ENCODE measurements around the gene GFI1.
"Not testable (repeated sequence)": the region's sequence is repeated elsewhere in the genome, so short reads cannot be mapped to it uniquely, and the experiment has no call there.

GFI1 gene

DNA sequence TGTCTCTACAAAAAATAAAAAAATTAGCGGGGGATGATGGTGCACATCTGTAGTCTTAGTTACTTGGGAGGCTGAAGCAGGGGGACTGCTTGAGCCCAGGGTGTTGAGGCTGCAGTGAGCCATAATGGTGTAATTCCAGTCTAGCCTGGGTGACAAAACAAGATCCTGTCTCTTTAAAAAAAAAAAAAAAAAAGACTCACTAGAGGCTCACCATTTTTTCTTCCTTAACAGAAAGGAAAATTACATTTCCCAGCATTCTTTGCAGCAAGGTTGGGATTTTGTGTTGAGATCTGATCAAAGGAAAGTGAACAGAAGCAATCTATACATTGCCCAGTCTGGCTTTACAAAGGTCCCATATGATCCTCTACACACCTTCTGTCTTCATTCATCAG, 21.5 kb downstream of the GFI1 start:
- DNase-seq (ENCODE audit: low spot score), result no peak

DNA sequence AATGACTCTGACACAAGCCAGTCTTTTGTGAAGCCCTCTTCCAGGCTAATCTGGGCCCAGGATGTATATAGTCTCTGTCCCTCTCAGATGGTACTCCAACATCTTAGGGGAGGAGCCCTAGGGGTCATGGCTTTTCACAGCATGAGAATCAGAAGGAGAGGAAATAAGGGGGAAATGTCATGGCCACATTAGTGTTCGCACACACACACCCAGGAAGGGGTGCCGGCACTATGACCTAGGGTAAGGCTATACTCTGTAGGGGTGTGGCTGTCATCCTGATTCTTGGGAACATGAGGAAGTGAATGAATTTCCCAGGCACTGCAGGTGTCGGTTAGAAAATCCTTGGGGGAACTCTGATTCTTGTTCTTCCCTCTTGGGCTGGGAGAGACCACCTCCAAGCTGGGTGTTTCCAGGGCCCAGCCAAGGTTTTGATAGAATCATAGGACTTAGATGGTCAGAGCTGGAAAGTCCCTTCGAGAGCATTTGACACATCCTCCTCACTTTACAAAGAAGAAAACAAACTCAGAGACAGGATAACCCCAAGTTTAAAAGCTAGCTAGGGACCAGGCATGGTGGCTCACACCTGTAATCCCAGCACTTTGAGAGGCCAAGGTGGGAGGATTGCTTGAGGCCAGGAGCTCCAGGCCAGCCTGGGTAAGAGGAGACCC, 22.0 kb downstream of the GFI1 start:
- DNase-seq (ENCODE audit: low spot score), result no peak

DNA sequence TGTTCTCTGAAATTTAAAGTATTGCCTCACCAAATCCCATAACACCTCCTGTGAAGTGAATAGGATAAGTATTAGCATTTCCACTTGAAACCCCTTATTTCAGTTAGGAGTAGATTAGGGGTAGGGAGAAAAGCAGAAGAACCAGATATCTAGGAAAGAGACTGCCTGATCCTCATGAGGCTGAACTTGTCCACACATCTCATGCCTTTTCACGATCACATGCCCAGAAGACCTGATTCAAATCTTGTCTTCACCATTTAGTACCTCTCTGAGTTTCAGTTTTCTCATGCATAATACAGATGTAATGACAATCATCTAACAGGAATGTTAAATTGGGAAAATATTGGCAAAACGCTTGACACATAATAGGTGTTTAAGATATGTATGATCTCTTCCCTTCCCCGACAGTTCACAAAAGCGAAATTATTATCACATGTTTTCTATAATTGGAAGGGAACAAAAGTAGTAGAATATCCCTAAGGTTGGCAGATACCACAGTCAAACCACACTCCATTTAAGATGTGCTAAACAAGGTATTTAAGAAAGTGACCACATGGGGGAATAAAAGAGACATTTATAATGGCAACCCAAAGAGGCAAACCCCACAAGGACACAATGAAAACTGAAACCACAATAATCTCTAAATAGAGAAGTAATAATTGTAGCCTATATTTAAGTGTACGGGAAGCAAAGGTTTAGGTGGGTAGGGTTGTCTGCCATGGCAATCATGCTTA, 25.2 kb downstream of the GFI1 start:
- DNase-seq (ENCODE audit: low spot score), result no peak

- DNase-seq (ENCODE audit: low spot score), result no peak
Observed at GRCh38 chr1:92459871-92460320, 26.8 kb downstream of the GFI1 start.

DNA sequence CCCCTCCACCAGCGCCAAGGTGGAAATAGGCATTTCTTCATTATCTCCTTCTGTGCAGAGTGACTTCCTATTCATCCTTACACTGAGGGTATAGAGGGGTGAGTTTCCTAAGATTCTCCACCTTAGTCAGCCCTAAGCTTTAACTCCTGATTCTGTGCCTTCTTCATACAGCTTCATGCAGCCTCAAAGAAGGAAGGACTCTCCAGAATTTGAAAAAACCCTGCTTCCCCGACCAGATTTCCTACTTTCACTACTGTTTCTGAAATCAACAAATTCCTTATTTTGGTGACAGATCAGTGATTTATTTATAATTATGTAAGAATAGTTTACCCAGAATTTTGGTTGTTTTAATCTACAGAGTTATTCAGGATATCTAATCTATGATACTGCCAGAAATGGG, 28.6 kb downstream of the GFI1 start:
- no peak for DNase-seq (ENCODE audit: low spot score)

DNA sequence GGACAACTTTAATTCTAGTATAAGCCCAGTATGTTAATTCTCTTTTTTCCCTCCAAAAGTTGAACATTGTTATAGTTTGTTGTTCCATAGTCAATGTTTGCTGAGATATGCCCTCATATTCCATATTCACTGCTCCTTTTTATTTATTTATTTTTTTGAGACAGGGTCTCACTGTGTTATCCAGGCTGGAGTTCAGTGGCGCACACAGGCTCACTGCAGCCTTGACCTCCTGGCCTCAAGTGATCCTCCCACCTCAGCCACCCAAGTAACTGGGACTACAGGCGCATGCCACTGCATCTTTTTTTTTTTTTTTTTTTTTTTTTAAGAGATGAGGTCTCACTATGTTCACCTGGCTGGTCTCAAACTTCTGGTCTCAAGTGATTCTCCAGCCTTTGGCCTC, 38.7 kb downstream of the GFI1 start:
- DNase-seq (ENCODE audit: low spot score), result no peak

GRCh38 chr1:92447033-92447681, 39.6 kb downstream of the GFI1 start:
- no peak for DNase-seq (ENCODE audit: low spot score)

GRCh38 chr1:92446546-92446945, 40.2 kb downstream of the GFI1 start:
- DNase-seq (ENCODE audit: low spot score), result no peak

DNA sequence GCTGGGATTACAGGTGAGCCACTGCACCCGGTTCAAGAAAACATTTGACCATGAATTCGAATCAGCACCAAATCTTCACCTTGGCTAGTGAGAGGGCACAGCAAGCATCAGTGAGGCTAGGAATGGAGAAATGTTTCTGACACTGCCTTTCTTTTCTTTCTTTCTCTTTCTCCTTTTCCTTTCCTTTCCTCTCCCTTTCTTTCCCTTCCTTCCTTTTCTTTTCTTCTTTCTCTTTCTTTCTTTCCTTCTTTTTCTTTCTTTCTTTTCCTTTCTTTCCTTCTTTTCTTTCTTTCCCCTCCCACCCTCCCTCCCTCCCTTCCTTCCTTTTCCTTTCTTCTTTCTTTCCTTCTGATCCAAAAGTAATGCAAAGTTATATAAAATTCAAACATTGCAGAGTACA, 40.9 kb downstream of the GFI1 start:
- DNase-seq (ENCODE audit: low spot score), result no peak

DNA sequence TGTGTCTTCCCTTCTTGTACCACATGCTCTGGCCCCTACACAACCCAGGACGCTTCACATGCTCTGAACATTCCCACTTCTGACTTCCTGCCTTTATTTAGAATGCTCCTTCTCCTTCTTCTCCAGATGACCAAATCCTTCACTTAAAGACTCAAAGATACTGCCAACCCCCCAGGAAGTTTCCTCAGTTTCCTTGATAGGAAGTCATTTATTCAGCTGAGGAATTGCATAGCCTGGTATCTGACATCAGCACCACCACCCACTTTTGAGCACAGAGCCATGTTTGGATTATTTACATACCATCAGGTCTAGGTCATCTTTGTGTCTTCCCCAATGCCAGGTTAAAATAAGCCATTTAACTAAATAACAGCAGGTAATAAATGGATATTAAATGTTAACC, 42.4 kb downstream of the GFI1 start:
- DNase-seq (ENCODE audit: low spot score), result no peak

- no peak for DNase-seq (ENCODE audit: low spot score)
Observed at GRCh38 chr1:92443893-92444292, 42.8 kb downstream of the GFI1 start.

DNA sequence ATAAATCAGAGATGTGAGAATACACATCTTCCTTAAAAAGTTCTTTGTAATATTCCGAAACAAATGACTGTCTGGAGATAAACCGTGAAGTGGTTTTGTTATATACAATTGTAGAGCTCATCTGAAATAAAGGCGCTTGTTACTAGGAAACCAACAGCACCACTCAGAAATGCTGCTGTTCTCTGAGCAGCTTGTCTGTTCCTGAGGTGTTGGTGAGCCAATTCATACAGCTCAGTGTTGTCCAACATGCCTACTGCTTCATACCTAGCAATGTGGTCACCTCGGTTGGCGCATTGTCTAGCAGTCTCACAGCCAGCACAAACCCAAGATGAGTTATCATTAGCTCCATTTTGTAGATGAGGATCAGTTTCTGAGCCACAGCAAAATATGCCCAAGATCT, 44.4 kb downstream of the GFI1 start:
- DNase-seq (ENCODE audit: low spot score), result no peak

DNA sequence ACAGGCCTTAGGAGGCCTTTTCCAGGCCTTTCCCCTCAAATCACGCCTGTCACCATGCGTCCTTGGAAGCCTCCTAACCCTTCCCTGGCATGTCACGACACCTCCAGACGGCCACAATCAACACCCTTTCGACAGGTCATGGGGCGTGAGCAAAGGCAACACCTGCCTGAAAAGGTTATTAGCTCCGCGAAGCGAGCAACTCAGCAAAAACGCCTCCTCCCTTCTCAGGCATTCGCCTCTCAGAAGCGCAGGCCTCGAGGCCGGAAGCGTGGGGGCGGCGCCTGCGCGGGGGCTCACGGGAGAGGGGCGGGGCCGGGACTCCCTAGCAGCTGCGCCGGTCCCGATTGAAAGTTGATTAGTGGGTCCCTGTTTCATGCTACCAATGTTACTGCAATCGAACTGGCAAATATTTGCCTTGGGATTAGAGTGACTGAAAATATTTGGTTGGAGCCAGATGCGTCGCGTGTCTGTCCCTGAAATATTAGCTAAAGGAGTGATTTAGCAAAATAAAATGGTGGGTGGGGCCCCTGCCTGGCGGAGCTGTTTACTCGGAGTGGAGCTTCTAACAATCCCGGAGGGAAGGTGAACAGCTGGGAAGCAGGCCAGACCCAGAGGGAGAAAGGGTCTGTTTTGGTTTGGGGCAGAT, 44.9 kb downstream of the GFI1 start:
- DNase-seq (ENCODE audit: low spot score), result no peak

DNA sequence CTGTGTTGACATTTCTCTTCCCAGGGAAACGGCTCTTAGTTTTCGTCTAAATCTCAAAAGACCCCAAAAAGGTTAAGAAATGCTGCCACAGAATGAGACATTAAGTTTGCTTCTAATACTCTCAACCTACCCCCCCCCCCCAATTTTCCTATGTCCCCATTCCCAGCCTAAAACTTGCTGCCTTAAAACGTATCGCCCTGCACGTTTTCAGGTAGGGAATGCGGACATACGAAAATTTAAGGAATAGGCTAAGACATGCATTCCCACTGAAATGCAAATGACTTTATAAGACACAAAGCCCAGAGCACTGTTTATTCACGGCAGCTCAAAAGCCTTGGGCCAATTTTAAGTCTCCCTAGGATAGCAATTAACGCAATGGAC, 45.4 kb downstream of the GFI1 start:
- DNase-seq (ENCODE audit: low spot score), result no peak

GRCh38 chr1:92439291-92439690, 47.4 kb downstream of the GFI1 start:
- no peak for DNase-seq (ENCODE audit: low spot score)

- not testable (repeated sequence) for DNase-seq (ENCODE audit: low spot score)
Observed at GRCh38 chr1:92434572-92434971, 52.2 kb downstream of the GFI1 start.

- no peak for DNase-seq (ENCODE audit: low spot score)
Observed at GRCh38 chr1:92430030-92430429, 56.7 kb downstream of the GFI1 start.

DNA sequence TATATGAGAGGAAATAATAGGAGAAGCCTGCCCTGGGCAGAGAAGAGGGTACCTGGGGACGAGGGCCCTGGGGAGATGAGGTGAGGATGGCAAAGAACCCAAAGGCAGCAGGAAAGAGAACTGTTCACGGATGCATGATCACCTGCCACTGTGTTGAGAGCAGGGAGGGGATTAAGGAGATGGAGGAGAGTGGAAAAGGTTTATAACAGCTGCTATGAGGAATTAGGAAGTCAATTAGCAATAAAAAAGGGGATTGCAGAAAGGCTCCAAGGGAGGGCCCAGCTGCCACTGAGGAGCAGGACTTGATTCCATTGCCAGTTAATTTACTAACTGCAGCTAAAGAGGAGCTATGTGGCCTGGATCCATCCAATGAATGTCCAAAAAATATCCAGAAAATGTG, 61.1 kb downstream of the GFI1 start:
- no peak for DNase-seq (ENCODE audit: low spot score)
